Fibroblast of pulmonary artery (primary cell): ENCODE data around the gene MMEL1.
"Not testable (repeated sequence)": the region's sequence is repeated elsewhere in the genome, so short reads cannot be mapped to it uniquely, and the experiment has no call there.

Experiments used
- DNase-seq: peaks from one replicate; pipeline ENCODE4 v3.0.0-alpha.2; 2010; ENCODE audit warnings: low read depth
- H3K4me3 ChIP-seq: replicated peaks from 2 replicates; pipeline ENCODE4 v1.5.1; 2011; ENCODE audit warnings: low read depth, mild to moderate bottlenecking, control low read depth, low read length, moderate library complexity
- CTCF ChIP-seq: IDR thresholded peaks from 2 replicates; pipeline ENCODE4 v1.5.1; 2011; ENCODE audit warnings: mild to moderate bottlenecking, control low read depth, low read length, inconsistent platforms; ENCODE audit errors: missing control alignments

The MMEL1 gene

GRCh38 chr1:2583331-2583791, 49.5 kb downstream of the MMEL1 start:
- no peak for TF ChIP-seq CTCF
- H3K4me3 ChIP-seq, result no peak overlapping the region
- no peak for DNase-seq

GRCh38 chr1:2582391-2582790, 50.4 kb downstream of the MMEL1 start:
- H3K4me3 ChIP-seq, result no peak overlapping the region
- peak; percentile 28 for DNase-seq
- TF ChIP-seq CTCF, result no peak

- DNase-seq, result no peak
- no peak overlapping the region for H3K4me3 ChIP-seq
- no peak for TF ChIP-seq CTCF
These were observed 52.1 kb downstream of the MMEL1 start for GRCh38 chr1:2580691-2581090.

GRCh38 chr1:2578758-2579118, 54.1 kb downstream of the MMEL1 start:
- H3K4me3 ChIP-seq, result no peak overlapping the region
- DNase-seq, result no peak
- no peak for TF ChIP-seq CTCF

- DNase-seq, H3K4me3 ChIP-seq: not testable (repeated sequence)
These were observed 55.2 kb downstream of the MMEL1 start for GRCh38 chr1:2577565-2578075.

- TF ChIP-seq CTCF, result no peak
- no peak for DNase-seq
- H3K4me3 ChIP-seq, result no peak overlapping the region
These were observed 56.8 kb downstream of the MMEL1 start for GRCh38 chr1:2575801-2576663.

- H3K4me3 ChIP-seq, result no peak overlapping the region
- TF ChIP-seq CTCF, result no peak
- peak; percentile 26 for DNase-seq
These were observed 58.5 kb downstream of the MMEL1 start for GRCh38 chr1:2574350-2574749.
